Head of caudate nucleus (tissue), 42 donors: Measurements from ENCODE around the gene CRHR2.

Source experiments
- DNase-seq, 42 donors: peaks; one replicate each; pipeline versions ENCODE4 v3.0.0 to v3.0.0-alpha.2; 2020 to 2021; ENCODE audit warnings: mixed read lengths in 7 of 42
- intact Hi-C: fragments of 100-400 bp; cut with DNase I; formaldehyde crosslinking; loops from one replicate; pipeline ENCODE4 v1.15.0; 2022

Gene CRHR2

DNA sequence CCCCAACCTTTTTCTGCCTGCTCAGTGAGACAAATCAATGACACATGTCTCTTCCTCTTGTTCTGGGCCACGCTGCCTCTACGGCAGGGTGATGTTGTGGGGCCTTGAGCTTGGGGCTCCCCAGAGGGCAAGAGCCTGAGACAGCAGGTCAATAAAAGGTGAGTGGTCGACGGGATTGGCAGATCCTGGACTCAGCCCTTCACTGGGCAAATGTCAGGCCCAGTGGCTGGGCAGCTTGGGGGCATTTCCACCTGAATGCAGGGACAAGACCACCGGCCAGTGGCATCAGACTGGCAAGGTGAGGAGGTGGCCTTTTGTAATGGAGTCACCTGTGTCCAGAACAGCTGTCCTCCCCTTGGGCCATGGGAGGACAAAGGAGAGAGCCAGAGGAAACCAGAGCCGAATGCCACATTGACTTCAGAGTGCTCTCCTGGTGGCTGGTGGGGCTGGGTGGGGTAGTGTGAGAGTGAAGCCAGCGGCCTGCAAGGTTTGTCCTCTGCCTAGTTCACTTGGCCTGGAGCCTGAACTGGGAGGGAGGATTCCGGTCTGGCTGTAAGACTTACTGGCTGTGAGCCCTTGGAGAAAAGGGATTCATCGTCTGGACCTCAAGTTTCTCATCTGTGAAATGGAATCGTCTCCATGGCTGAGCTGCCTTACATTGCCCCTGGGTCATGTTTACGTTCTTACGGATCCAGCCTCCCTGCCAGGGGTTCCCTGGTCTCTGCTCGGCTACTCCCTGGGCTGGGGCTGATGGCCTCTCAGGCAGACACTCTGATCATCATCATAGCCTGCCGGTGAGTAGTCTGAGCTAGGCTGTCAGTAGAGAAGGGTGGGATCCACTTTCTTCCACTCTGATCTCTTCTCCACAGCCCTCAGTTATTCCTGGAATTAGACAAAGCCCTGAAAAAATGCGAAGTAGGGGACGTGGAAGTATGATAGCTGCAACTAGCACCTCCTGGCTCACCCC lies 25.4 kb upstream of the CRHR2 start:
- intact Hi-C loops = no loop called here
- no peak for DNase-seq

DNA sequence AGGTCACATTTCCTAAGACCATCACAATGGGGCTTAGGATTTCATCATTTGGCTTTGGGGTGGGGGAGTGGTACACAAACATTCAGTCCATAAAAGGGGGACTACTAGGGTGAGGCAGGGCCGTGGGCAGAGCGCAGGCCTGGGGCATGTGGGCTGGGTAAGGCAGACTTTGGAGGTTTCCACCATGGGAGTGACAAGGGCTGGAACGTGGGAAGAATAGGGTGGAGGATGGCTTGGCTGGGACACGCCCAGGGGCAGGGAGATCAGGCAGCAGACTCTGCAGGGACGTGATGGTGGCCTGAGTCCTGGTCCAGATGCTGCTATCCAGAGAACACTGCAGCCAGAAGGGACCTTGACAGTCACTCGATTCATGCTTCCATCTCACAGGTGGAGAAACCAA lies 24.7 kb upstream of the CRHR2 start:
- no peak for DNase-seq
- intact Hi-C loops = no loop called here

GRCh38 chr7:30706316-30706715 lies 24.1 kb upstream of the CRHR2 start:
- no peak for DNase-seq
- intact Hi-C loops = no loop called here

- no peak for DNase-seq
- intact Hi-C loops = no loop called here
Observed at GRCh38 chr7:30705596-30705995, 23.3 kb upstream of the CRHR2 start.

DNA sequence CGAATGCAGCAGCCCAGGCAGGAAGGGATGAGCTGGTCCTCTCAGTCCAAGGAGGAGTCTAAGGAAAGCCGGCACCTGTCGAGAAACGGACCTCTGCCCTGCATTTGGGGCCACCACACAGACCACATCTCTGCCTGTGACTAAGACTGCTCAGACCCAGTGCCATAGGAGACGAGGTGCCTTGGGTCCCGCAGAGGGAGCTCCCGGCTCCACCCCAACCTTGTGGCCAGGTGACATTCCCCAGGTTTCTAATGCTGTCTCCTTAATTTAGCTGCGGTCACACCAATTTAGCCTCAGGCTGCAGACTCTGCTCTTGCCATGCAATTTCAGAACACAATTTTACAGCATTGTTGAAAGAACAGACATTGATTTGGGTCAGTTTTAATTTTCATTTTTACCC lies 22.8 kb upstream of the CRHR2 start:
- intact Hi-C loops = no loop called here
- no peak for DNase-seq

DNA sequence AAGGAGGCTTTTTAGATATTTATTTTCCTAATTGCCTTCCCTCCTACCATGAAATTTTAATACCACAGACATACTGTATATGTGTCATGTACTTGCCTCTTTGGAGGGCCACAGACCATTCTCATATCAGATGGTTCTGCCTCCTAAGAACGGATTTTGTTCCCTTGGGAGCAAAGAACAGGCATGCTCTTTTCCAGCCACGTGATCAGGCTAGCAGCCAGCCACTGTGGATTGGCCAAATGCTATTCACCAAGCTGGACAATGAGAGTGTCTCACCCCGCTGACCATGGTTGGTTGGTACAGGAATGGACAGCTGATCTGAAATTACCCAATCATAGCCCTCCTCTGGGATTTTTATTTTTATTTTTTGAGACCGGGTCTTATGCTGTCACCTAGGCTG lies 21.5 kb upstream of the CRHR2 start:
- intact Hi-C loops = no loop called here

GRCh38 chr7:30702200-30702599 lies 19.9 kb upstream of the CRHR2 start:
- intact Hi-C loops = no loop called here
- no peak for DNase-seq

More for the DNA sequence above, 21.5 kb upstream of the CRHR2 start:
- DNase-seq = no peak

- no peak for DNase-seq
- intact Hi-C loops = no loop called here
Observed at GRCh38 chr7:30700941-30701340, 18.7 kb upstream of the CRHR2 start.

- intact Hi-C loops = no loop called here
- no peak for DNase-seq
Observed at GRCh38 chr7:30699706-30700495, 17.6 kb upstream of the CRHR2 start.

GRCh38 chr7:30698481-30698880 lies 16.2 kb upstream of the CRHR2 start:
- intact Hi-C loops = no loop called here
- DNase-seq = peak in 1 of 42 donors; percentile 16

GRCh38 chr7:30697719-30698460 lies 15.6 kb upstream of the CRHR2 start:
- intact Hi-C loops = no loop called here
- DNase-seq = peak in 1 of 42 donors; percentile 22

DNA sequence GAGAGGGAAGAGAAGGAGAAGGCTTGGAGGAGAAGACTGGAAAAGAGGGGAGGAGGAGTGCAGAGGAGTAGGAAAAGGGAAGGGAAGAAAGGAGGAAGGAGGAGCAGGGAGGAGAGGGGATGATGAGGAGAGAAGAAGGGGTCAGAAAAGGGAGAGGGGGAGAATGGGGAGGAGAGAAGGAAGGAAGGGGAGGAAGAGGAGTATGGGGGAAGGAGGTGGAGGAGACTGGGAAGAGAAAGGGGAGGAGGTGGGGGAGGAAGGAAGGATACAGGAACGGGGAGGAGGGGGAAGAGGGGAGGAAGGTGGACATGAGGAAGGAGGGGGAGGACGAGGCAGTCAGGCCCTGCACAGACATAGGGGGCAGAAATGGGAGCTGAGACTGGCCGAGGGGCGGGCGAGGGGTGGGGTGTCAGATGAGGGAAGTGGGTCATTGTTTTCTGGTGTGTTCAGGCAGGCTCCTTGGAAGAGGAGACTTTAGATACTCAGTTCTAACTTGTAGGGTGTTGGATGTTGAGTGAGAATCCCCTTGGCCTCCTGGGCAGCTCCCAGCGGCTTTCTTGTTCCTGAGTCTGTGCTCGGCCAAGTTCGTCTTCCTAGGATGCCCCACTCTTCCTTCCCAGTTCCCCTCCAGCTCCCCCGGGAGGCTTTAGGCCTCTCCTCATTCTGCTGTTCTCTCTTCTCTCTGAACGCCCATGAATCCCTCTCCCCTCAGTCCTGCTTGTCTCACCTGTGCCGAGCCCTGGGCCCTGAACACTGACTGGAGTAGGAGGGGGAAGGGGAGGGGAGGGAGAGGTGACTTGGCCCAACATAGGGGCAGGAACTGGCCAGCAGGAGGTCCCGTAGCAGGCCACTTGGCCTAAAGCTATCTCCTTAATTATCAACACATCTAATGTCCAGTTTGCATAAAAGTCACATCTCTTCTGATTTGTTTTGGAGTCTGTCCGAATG lies 12.8 kb upstream of the CRHR2 start:
- intact Hi-C loops = no loop called here
- DNase-seq = no peak

GRCh38 chr7:30694218-30694745 lies 12.0 kb upstream of the CRHR2 start:
- no peak for DNase-seq
- intact Hi-C loops = no loop called here

GRCh38 chr7:30692882-30693281 lies 10.6 kb upstream of the CRHR2 start:
- intact Hi-C loops = no loop called here
- DNase-seq = no peak

GRCh38 chr7:30692438-30692837 lies 10.2 kb upstream of the CRHR2 start:
- no peak for DNase-seq
- intact Hi-C loops = no loop called here

DNA sequence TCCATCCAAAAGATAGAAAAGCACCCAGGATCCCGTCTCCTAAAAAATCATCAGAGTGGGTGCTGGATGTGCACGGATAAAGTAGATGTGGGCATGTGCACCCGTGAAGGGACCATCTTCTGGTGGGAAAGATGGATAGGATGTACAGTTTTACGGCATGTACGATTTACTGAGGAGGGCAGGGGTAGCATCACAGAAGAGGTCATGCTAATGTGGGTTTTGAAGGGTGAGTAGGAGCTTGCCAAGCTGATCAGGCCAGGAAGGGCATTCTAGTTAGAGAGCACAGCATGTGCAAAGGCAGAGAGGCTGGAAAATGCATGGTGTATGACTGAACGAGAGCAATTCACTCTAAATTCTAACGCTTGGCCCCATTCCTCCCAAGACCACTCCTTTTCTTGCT lies 7.8 kb upstream of the CRHR2 start:
- DNase-seq = no peak
- intact Hi-C loops = no loop called here

- intact Hi-C loops = no loop called here
- DNase-seq = peak in 4 of 42 donors; percentile 6 to 21 (median 10)
Observed at GRCh38 chr7:30688718-30689221, 6.5 kb upstream of the CRHR2 start.

GRCh38 chr7:30687604-30688003 lies 5.3 kb upstream of the CRHR2 start:
- no peak for DNase-seq
- intact Hi-C loops = no loop called here
